ENCODE data around the gene SAMD1. TPM values are rescaled to one million over a fixed set of nuclear protein-coding genes. Genes with fewer than 3 reads are reported as not detected.
A peak's percentile ranks its signal among the peaks of the same experiment; 100 is the strongest.

Gene SAMD1
- total RNA-seq, 2 experiments from 2014 or later = 124 to 128 TPM

DNA sequence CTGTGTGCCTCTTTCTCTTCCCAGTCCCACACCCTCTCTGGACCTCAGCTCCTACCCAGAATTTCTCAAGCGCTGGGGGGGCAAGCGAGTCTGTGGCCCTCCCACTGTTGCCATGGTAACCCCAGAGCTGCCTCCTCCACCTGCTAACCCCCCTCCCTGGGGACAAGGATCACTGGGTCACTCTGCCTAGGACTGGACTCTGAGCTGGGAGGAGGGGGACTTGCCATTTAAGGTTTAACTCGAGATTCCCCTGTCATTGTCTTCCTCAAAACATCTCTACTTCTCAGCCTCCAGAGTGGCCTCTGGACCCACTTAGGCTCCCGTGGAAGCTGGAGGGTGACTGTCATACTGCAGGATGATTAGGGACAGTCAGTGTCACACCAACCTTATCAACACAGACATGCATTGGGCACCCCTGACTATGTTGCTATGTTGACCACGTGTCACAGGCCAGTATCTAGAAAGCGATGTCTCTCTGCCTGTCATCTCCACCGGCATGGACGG lies 30.8 kb downstream of the SAMD1 start:
- no peaks in the 10 kb centered on the region for H3K36me3 ChIP-seq (ENCODE audit: insufficient read depth, low read length)
- no peak overlapping the region for H2AFZ ChIP-seq (ENCODE audit: low read length)
- no TSS peak for BruUV-seq (replicated peaks)
- H3K9me3 ChIP-seq (ENCODE audit: low read length) = no peaks in the 10 kb centered on the region
- TF ChIP-seq EZH2phosphoT487 (IDR thresholded peaks at IDR 0.05; ENCODE audit: borderline replicate concordance, low read depth, low read length) = no peak
- TF ChIP-seq, protein P1, sequence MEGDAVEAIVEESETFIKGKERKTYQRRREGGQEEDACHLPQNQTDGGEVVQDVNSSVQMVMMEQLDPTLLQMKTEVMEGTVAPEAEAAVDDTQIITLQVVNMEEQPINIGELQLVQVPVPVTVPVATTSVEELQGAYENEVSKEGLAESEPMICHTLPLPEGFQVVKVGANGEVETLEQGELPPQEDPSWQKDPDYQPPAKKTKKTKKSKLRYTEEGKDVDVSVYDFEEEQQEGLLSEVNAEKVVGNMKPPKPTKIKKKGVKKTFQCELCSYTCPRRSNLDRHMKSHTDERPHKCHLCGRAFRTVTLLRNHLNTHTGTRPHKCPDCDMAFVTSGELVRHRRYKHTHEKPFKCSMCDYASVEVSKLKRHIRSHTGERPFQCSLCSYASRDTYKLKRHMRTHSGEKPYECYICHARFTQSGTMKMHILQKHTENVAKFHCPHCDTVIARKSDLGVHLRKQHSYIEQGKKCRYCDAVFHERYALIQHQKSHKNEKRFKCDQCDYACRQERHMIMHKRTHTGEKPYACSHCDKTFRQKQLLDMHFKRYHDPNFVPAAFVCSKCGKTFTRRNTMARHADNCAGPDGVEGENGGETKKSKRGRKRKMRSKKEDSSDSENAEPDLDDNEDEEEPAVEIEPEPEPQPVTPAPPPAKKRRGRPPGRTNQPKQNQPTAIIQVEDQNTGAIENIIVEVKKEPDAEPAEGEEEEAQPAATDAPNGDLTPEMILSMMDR (conservative IDR thresholded peaks at IDR 0.05; ENCODE audit: low read length) = no peak
- no peak overlapping the region for H3K27ac ChIP-seq (ENCODE audit: low read depth, low read length, poor library complexity, severe bottlenecking)
- intact Hi-C loops (cut with micrococcal nuclease; ENCODE audit: unreplicated experiment) = no loop called here
- H3K4me2 ChIP-seq (ENCODE audit: low read length) = no peak overlapping the region
- POLR2A ChIA-PET = no interaction called here
- CTCF ChIA-PET (ENCODE audit: unreplicated experiment) = interaction anchor here (0.6 to 0.8 kb wide), 2 partner anchors 9 to 107 kb away, joined by 3 read pairs; no protein-coding TSS in a partner anchor
- H3K79me2 ChIP-seq (ENCODE audit: insufficient read depth, low read depth, low read length) = no peaks in the 10 kb centered on the region
- no peak overlapping the region for H3K4me3 ChIP-seq (ENCODE audit: low read depth, low read length, poor library complexity, severe bottlenecking)
- H3K9me2 ChIP-seq (ENCODE audit: insufficient read depth, low read length) = no peaks in the 10 kb centered on the region
- H4K20me1 ChIP-seq (ENCODE audit: insufficient read depth, low read length) = no peaks in the 10 kb centered on the region
- DNase-seq (ENCODE audit: low spot score) = no peak
- H3K4me1 ChIP-seq (ENCODE audit: insufficient read depth, low read length, poor library complexity, severe bottlenecking) = peaks cover 6% of the 10 kb centered on the region

DNA sequence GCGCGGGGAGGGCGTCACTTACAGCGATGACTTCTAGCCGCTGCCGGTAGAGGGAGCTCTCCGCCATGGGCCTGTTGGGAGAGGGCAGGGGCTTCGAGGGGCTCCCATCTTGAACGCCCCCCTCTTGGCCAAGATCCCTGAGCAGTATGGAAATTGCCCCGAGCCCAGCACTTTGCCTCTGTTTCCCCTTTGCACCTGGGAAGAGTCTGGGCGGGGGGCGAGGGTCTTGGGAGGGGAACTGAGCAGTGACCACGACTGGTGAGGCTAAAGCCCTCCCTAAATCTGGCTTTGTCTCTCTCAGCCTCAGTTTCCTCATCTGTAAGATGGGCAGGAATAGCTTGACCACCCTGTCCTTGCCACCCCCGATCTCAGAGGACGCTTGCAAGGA lies 31.5 kb downstream of the SAMD1 start:
- Histone ChIP-seq H3K79me2 (ENCODE audit: insufficient read depth, low read depth, low read length) (no peaks in the 10 kb centered on the region), H3K9me3 (ENCODE audit: low read length) (no peaks in the 10 kb centered on the region), H3K4me3 (ENCODE audit: low read depth, low read length, poor library complexity, severe bottlenecking) (no peak overlapping the region), H2AFZ (ENCODE audit: low read length) (no peak overlapping the region), H3K4me1 (ENCODE audit: insufficient read depth, low read length, poor library complexity, severe bottlenecking) (peaks cover 6% of the 10 kb centered on the region), H3K27ac (ENCODE audit: low read depth, low read length, poor library complexity, severe bottlenecking) (no peak overlapping the region), H3K36me3 (ENCODE audit: insufficient read depth, low read length) (no peaks in the 10 kb centered on the region), H4K20me1 (ENCODE audit: insufficient read depth, low read length) (no peaks in the 10 kb centered on the region), H3K4me2 (ENCODE audit: low read length) (no peak overlapping the region), H3K9me2 (ENCODE audit: insufficient read depth, low read length) (no peaks in the 10 kb centered on the region)
- intact Hi-C loops (cut with micrococcal nuclease; ENCODE audit: unreplicated experiment) = no loop called here
- CTCF ChIA-PET (ENCODE audit: unreplicated experiment) = interaction anchor here (0.8 kb wide), 2 partner anchors 77 to 106 kb away, joined by 3 read pairs; partner anchors contain the start of gene ASF1B
- POLR2A ChIA-PET = no interaction called here
- peak; percentile 47 for DNase-seq (ENCODE audit: low spot score)
- no peak for TF ChIP-seq EZH2phosphoT487 (IDR thresholded peaks at IDR 0.05; ENCODE audit: borderline replicate concordance, low read depth, low read length)
- TF ChIP-seq, protein P1 (conservative IDR thresholded peaks at IDR 0.05; ENCODE audit: low read length) = peak; percentile 90
- BruUV-seq (replicated peaks) = no TSS peak

DNA sequence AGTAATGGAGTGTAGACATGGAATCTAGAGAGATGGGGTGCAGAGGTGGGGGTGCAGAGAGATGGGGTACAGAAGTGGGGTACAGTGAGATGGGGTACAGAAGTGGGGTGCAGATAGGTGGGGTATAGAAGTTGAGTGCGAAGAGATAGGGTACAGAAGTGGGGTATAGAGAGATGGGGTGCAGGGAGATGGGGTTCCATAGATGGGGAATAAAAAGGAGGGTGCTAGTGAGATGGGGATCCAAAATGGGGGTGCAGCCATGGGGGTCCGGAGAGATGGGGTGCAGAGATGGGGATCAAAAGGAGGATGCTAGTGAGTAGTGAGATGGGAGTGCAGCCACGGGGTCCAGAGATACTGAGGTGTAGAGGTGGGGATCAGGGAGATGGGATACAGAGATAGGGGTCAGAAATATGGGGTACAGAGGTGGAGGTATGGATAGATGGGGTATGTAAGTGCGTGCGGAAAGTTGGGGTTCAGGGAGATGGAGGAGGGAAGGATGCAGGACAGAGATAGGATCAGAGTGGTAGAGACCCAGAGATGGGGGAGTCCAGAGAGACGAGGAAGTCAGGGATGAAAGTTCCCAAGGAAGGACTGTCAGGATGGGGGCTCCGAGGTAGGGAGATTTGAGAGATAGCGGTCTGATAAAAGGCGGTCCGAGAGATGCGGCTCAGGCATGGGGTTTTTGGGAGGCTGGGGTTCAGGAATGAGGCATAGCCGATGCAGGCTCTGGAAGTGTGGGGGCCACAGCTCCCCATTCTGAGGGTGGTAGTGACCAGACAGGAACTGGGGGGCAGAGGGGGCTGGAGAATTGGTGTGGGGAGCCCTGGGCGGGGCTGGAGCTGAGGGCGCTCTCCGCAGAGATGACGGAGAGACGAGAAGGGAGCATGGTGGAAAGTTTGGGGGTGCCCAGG lies 32.1 kb downstream of the SAMD1 start:
- H2AFZ ChIP-seq (ENCODE audit: low read length) = no peak overlapping the region
- H3K9me3 ChIP-seq (ENCODE audit: low read length) = no peaks in the 10 kb centered on the region
- POLR2A ChIA-PET = no interaction called here
- intact Hi-C loops (cut with micrococcal nuclease; ENCODE audit: unreplicated experiment) = no loop called here
- H3K27ac ChIP-seq (ENCODE audit: low read depth, low read length, poor library complexity, severe bottlenecking) = no peak overlapping the region
- H3K4me3 ChIP-seq (ENCODE audit: low read depth, low read length, poor library complexity, severe bottlenecking) = no peak overlapping the region
- no TSS peak for BruUV-seq (replicated peaks)
- H3K4me2 ChIP-seq (ENCODE audit: low read length) = no peak overlapping the region
- H3K79me2 ChIP-seq (ENCODE audit: insufficient read depth, low read depth, low read length) = no peaks in the 10 kb centered on the region
- DNase-seq (ENCODE audit: low spot score) = no peak
- no peaks in the 10 kb centered on the region for H3K36me3 ChIP-seq (ENCODE audit: insufficient read depth, low read length)
- H4K20me1 ChIP-seq (ENCODE audit: insufficient read depth, low read length) = no peaks in the 10 kb centered on the region
- peaks cover 6% of the 10 kb centered on the region for H3K4me1 ChIP-seq (ENCODE audit: insufficient read depth, low read length, poor library complexity, severe bottlenecking)
- H3K9me2 ChIP-seq (ENCODE audit: insufficient read depth, low read length) = no peaks in the 10 kb centered on the region
- TF ChIP-seq, protein P1 (conservative IDR thresholded peaks at IDR 0.05; ENCODE audit: low read length) = no peak
- no peak for TF ChIP-seq EZH2phosphoT487 (IDR thresholded peaks at IDR 0.05; ENCODE audit: borderline replicate concordance, low read depth, low read length)
- CTCF ChIA-PET (ENCODE audit: unreplicated experiment) = interaction anchor here (0.8 kb wide), 1 partner anchor 78 kb away, joined by 3 read pairs; the partner anchor contains the start of gene ASF1B
